MCF 10A (cell line): ENCODE measurements around the gene SMAD6. TPM values are rescaled to one million over a fixed set of nuclear protein-coding genes. Genes with fewer than 3 reads are reported as not detected.

ENCODE experiments used
- BruUV-seq: library from RNA; stranded (reverse); fragments of 400-500 nt; replicated peaks from 2 replicates; lab custom pipeline; 2021; lab: Mats Ljungman, UMichigan
- CTCF ChIA-PET: fragments of 300-600 bp; sonication (Branson Sonifier 250); formaldehyde crosslinking; extraction: SDS; loops from one replicate; lab custom pipeline; 2021; ENCODE audit warnings: antibody characterized with exemption, inconsistent platforms; lab: Yijun Ruan, JAX
- POLR2A ChIA-PET: fragments of 300-600, 350-650 bp; sonication (Branson Sonifier 250); formaldehyde crosslinking; extraction: SDS; loops from one replicate; lab custom pipeline; 2020; ENCODE audit warnings: antibody characterized with exemption, inconsistent platforms; lab: Yijun Ruan, JAX
- DNase-seq: peaks from one replicate; pipeline ENCODE4 v3.0.0-alpha.2; 2018; ENCODE audit not compliant: unreplicated experiment
- H3K27ac Mint-ChIP-seq: one replicate; pipeline ENCODE4 v1.8.0; 2022; ENCODE audit warnings: mild to moderate bottlenecking, low read depth, mixed read lengths; ENCODE audit not compliant: unreplicated experiment
- H3K27me3 Mint-ChIP-seq: one replicate; pipeline ENCODE4 v1.8.0; 2022; ENCODE audit warnings: mixed read lengths; ENCODE audit not compliant: insufficient read depth, unreplicated experiment
- H3K36me3 Mint-ChIP-seq: one replicate; pipeline ENCODE4 v1.8.0; 2022; ENCODE audit warnings: mild to moderate bottlenecking, moderate library complexity, mixed read lengths; ENCODE audit not compliant: insufficient read depth, unreplicated experiment
- H3K4me1 Mint-ChIP-seq: one replicate; pipeline ENCODE4 v1.8.0; 2022; ENCODE audit warnings: mixed read lengths; ENCODE audit not compliant: insufficient read depth, unreplicated experiment
- H3K4me3 Mint-ChIP-seq: one replicate; pipeline ENCODE4 v1.8.0; 2022; ENCODE audit warnings: mild to moderate bottlenecking, moderate library complexity, mixed read lengths; ENCODE audit not compliant: unreplicated experiment
- H3K9me3 Mint-ChIP-seq: one replicate; pipeline ENCODE4 v1.8.0; 2022; ENCODE audit warnings: mixed read lengths; ENCODE audit not compliant: unreplicated experiment
- intact Hi-C: fragments of 100-400 bp; cut with micrococcal nuclease; formaldehyde crosslinking; loops from 2 replicates; pipeline ENCODE4 v1.14.1; 2022
- total RNA-seq: library from RNA; stranded (reverse); gene quantifications from 2 replicates; pipeline ENCODE4 v1.2.3, GENCODE V29; 2022
- TF ChIP-seq, protein P1 (sequence below): fragments of 200-600 bp; IDR thresholded peaks from one replicate; pipeline ENCODE4 v1.8.0; 2022; ENCODE audit warnings: antibody characterized with exemption, mild to moderate bottlenecking; ENCODE audit not compliant: unreplicated experiment

Gene SMAD6
- total RNA-seq, 1 experiment from 2014 or later, result not detected

DNA sequence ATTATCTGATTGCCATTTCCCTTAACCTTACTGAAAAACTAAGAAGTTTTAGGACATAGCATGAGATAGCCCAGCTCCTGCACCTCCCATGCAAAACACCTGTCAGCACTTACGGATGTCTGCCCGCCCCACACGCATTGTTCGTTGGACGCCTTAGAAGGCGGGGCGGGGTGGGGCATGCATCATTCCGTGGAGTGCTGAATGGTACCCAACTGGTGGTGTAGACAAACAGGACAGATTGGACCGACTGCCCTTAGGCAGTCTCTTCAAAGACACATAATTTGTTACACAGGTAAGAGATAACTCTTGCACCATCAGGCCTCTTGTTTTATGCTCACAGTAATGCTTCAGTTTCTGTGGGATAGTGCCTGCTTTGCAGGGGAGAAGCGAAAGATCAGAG, 93.8 kb downstream of the SMAD6 start:
- Mint-ChIP-seq H3K27me3 (no peaks in the 10 kb centered on the region), H3K27ac (no peak overlapping the region), H3K4me3 (no peak overlapping the region), H3K4me1 (peaks cover 8% of the 10 kb centered on the region), H3K36me3 (no peaks in the 10 kb centered on the region), H3K9me3 (no peaks in the 10 kb centered on the region)
- intact Hi-C loops, result no loop called here
- BruUV-seq, result no TSS peak
- POLR2A ChIA-PET, result no interaction called here
- TF ChIP-seq, protein P1, sequence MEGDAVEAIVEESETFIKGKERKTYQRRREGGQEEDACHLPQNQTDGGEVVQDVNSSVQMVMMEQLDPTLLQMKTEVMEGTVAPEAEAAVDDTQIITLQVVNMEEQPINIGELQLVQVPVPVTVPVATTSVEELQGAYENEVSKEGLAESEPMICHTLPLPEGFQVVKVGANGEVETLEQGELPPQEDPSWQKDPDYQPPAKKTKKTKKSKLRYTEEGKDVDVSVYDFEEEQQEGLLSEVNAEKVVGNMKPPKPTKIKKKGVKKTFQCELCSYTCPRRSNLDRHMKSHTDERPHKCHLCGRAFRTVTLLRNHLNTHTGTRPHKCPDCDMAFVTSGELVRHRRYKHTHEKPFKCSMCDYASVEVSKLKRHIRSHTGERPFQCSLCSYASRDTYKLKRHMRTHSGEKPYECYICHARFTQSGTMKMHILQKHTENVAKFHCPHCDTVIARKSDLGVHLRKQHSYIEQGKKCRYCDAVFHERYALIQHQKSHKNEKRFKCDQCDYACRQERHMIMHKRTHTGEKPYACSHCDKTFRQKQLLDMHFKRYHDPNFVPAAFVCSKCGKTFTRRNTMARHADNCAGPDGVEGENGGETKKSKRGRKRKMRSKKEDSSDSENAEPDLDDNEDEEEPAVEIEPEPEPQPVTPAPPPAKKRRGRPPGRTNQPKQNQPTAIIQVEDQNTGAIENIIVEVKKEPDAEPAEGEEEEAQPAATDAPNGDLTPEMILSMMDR, result no peak
- no peak for DNase-seq
- CTCF ChIA-PET, result no interaction called here

DNA sequence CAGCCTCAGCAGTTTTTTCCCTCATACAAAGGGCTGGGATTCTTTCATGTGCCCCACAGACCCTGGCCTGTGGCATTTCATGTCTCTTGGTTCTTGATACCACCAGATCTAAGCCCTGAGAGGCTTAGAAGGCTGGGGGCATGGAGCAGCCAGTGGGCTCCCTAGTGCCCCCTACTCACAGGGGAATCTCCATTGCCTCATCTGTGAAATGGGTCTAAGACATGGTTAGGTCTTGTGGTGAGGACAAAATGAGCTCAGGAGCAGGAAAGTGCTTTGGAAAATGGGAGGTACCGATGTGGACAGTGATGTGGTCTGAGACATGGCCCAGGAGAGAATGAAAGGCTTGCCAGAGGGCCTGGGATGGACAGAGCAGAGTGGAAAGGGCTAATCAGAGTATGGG, 94.3 kb downstream of the SMAD6 start:
- Mint-ChIP-seq H3K4me3 (no peak overlapping the region), H3K9me3 (no peaks in the 10 kb centered on the region), H3K27me3 (no peaks in the 10 kb centered on the region), H3K36me3 (no peaks in the 10 kb centered on the region), H3K27ac (no peak overlapping the region), H3K4me1 (peaks cover 8% of the 10 kb centered on the region)
- DNase-seq, result no peak
- ChIA-PET POLR2A (interaction anchor here (0.7 kb wide), 1 partner anchor 21 kb away, joined by 4 read pairs; no protein-coding TSS in a partner anchor), CTCF (interaction anchor here (0.8 kb wide), 1 partner anchor 55 kb away, joined by 3 read pairs; no protein-coding TSS in a partner anchor)
- TF ChIP-seq, protein P1, result no peak
- intact Hi-C loops, result no loop called here
- BruUV-seq, result no TSS peak

DNA sequence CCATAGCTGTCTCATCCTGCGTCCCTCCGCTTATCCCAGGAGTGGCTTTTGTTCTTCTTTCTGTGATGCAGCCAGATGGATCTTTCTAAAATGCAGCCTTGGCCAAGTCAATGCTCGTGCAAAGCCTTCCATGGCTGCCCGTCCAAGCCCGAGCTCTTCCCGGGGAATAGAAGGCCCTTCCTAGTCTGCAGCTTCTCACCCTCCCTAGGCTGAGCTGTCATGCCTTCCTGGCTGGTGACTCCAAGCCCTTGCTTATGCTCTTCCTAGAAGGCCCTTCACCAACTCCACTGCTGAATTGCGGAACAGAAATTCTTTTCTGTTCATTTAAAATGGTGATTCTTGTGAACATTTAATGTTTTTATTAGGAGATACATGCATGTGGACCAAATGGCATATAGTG, 95.9 kb downstream of the SMAD6 start:
- H3K4me1 Mint-ChIP-seq, result peaks cover 22% of the 10 kb centered on the region
- BruUV-seq, result no TSS peak
- ChIA-PET CTCF (interaction anchor here (1.2 to 1.4 kb wide), 3 partner anchors 18 to 54 kb away, joined by 3 read pairs; no protein-coding TSS in a partner anchor), POLR2A (no interaction called here)
- no peak overlapping the region for H3K4me3 Mint-ChIP-seq
- peaks cover 7% of the 10 kb centered on the region for H3K36me3 Mint-ChIP-seq
- DNase-seq, result no peak
- intact Hi-C loops, result no loop called here
- no peaks in the 10 kb centered on the region for H3K9me3 Mint-ChIP-seq
- no peaks in the 10 kb centered on the region for H3K27me3 Mint-ChIP-seq
- H3K27ac Mint-ChIP-seq, result no peak overlapping the region
- TF ChIP-seq, protein P1, result no peak

DNA sequence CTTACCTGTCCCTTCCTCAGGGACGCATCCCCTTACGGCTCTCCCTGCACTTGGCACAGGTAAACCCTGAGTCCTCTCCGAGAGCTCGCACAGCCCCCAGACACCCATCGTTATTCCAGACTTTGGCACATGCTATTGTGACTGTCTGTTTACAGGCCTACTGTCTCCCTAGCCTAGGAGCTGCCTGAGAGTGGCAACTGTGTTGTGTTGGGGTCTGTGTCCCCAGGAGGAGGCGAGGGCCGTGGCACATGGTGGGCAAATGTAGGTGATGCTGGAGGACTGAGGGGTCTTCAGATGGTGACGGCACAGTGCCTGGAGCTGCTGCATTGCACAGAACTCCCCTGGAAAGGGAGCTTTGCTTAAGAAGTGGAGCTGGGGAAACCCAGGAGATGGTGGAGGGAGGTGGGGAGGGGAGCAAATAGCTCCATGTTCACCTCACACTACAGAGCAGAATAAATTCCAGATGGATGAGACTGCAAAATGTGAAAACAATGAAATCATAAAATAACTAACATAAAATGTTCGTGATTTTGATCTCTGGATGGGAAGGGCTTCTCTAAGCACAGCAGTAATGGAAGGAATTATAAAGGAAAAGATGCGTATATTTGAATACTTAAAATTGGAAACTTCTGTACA, 96.5 kb downstream of the SMAD6 start:
- TF ChIP-seq, protein P1, result no peak
- CTCF ChIA-PET, result interaction anchor here (0.7 to 1.4 kb wide), 3 partner anchors 52 to 798 kb away, joined by 3 read pairs; no protein-coding TSS in a partner anchor
- POLR2A ChIA-PET, result no interaction called here
- H3K4me1 Mint-ChIP-seq, result peaks cover 26% of the 10 kb centered on the region
- intact Hi-C loops, result no loop called here
- BruUV-seq, result no TSS peak
- H3K4me3 Mint-ChIP-seq, result no peak overlapping the region
- no peaks in the 10 kb centered on the region for H3K9me3 Mint-ChIP-seq
- H3K27me3 Mint-ChIP-seq, result no peaks in the 10 kb centered on the region
- no peak overlapping the region for H3K27ac Mint-ChIP-seq
- peaks cover 7% of the 10 kb centered on the region for H3K36me3 Mint-ChIP-seq
- no peak for DNase-seq
